HG03175 (cell line): Measurements from ENCODE around the gene CDSN.

Source experiments
- ATAC-seq: cut with Tn5 transposase; IDR thresholded peaks from one replicate; pipeline ENCODE4 v1.9.1; 2021; ENCODE audit warnings: mild to moderate bottlenecking, moderate library complexity; ENCODE audit not compliant: unreplicated experiment

Gene CDSN

GRCh38 chr6:31149827-31150447 is 29.7 kb upstream of the CDSN start:
- no peak for ATAC-seq

DNA sequence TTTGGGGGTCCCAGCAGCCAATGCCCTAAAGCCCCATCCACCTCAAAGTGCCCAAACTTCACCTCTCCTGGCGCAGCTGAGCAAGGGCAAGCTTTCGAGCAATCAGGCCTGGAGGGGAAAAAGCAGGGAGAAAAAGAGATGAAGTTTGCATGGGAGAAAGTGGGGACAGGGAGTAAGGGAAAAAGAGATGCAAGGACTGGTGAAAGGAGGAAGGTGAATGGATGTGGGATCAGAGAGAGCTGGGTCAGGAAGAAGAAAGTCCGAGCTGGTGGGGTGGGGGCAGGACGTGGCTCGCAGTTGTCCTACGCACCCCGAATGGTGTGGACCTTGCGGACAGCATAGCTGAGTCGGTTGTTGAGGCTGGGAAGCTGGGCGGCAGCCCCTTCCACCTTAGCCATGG is 25.1 kb upstream of the CDSN start:
- ATAC-seq = no peak

DNA sequence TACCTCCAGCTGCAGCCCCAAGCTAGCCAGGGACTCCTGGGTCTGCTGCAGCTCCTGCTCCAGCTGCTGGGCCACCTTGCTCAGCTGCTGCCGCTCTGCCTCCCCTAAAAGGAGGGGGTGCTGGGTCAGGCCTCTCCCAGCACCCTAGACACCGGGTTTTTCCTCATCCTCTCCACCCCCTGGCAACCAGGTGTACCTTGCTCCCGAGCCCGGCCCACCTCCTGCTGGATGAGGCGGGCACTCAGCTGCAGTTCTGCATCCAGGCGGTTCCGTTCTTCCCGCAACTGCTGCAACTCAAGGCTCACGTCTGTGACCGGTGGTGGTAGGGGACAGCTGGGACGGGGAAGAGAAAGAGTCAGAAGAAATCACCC is 24.7 kb upstream of the CDSN start:
- no peak for ATAC-seq

- ATAC-seq = no peak
These were observed 24.2 kb upstream of the CDSN start for GRCh38 chr6:31144296-31144969.

- ATAC-seq = no peak
These were observed 22.9 kb upstream of the CDSN start for GRCh38 chr6:31143148-31143547.

GRCh38 chr6:31142361-31142761 is 22.1 kb upstream of the CDSN start:
- ATAC-seq = no peak

- no peak for ATAC-seq
These were observed 20.4 kb upstream of the CDSN start for GRCh38 chr6:31140643-31141042.

DNA sequence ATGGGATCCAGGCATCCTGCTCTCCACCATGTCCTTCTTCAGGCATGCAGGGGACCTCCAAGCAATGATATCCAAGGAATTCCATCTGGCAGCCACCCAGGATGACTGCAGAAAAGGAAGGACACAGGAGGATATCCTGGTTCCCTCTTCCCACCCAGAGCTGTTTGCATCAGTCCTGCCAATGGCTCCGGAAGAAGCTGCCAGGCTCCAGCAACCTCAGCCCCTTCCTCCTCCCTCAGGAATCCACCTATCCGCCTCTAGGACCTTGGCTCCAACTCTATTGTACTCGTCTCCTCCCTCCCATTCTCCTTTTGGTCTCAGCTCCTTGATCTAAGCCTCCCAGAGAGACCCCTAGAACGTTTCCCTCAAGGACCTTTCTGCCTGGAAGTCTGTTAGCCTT is 19.4 kb upstream of the CDSN start:
- ATAC-seq = no peak

DNA sequence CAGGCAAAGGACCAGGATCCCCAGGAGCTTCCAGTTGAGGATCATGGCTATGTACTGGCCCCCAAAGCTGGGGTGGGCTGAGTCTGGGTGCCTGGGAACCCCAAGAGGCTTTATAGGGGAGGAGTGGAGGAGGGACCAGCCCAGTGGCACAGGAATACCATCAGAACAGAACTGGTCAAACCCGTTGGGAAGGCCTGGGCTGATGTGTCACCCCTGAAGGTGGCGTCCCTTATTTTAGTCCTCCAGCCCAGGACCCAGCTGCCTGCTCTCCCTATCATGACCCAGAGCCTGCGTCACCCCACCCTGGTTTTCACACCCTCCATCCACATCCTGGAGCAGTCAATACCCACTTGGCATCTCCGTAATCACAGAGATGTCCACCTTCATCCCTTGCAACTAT is 18.7 kb upstream of the CDSN start, which contains the start of gene PSORS1C2:
TSS of gene PSORS1C2 (minus strand) at position 85 of the 400 bp plus-strand sequence. CDS start at position 45, 40 bp downstream.
- ATAC-seq = no peak

DNA sequence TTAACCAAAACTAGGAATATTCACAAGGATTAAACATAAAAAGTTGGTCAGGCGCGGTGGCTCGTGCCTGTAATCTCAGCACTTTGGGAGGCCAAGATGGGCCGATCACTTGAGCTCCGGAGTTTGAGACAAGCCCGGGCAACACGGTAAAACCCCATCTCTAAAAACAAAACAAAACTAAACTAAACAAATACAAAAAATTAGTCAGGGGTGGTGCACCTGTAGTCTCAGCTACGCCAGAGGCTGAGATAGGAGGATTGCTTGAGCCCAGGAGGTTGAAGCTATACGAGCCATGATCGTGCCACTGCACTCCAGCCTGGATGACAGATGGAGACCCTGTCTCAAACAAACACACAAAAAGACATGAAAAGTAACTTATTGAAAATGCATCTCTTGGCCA is 15.5 kb upstream of the CDSN start:
- ATAC-seq = no peak

DNA sequence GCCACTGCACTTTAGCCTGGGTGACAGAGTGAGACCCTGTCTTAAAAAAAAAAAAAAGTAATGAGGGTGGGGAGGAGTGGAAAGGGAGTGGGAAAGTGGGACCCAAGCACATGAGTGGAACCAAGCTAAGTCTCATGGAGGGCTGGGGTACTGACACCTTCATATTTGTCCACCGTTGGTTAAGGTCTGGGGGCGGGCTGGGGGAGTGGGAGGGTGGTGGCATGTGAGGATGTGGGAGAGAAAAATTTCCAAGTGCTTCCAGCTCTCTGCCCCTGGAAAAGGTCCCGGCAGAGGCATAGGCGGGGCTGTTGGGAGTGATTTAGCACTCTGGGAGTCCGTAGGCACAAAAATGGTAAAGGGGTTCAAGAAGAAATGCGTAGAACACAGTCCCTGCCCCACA is 12.6 kb upstream of the CDSN start:
- ATAC-seq = no peak

GRCh38 chr6:31131595-31131994 is 11.3 kb upstream of the CDSN start:
- no peak for ATAC-seq

DNA sequence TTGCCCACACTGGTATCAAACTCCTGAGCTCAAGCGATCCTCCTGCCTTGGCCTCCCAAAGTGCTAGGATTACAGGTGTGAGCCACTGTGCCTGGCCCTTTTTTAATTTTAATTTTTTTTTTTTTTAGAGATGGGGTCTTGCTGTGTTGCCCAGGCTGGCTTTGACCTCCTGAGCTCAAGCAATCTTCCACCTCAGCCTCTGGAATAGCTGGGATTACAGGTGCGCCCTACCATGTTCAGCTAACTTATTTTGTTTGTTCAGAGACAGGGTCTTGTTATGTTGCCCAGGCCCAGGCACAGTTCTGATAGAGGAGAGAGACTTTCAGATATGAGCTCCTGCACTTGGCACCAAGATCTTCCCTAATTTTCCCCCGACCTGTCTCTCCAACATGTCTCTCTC is 10.5 kb upstream of the CDSN start:
- no peak for ATAC-seq

- ATAC-seq = no peak
These were observed 8.9 kb upstream of the CDSN start for GRCh38 chr6:31129130-31129529.

GRCh38 chr6:31128093-31128676 is 7.9 kb upstream of the CDSN start:
- ATAC-seq = no peak

DNA sequence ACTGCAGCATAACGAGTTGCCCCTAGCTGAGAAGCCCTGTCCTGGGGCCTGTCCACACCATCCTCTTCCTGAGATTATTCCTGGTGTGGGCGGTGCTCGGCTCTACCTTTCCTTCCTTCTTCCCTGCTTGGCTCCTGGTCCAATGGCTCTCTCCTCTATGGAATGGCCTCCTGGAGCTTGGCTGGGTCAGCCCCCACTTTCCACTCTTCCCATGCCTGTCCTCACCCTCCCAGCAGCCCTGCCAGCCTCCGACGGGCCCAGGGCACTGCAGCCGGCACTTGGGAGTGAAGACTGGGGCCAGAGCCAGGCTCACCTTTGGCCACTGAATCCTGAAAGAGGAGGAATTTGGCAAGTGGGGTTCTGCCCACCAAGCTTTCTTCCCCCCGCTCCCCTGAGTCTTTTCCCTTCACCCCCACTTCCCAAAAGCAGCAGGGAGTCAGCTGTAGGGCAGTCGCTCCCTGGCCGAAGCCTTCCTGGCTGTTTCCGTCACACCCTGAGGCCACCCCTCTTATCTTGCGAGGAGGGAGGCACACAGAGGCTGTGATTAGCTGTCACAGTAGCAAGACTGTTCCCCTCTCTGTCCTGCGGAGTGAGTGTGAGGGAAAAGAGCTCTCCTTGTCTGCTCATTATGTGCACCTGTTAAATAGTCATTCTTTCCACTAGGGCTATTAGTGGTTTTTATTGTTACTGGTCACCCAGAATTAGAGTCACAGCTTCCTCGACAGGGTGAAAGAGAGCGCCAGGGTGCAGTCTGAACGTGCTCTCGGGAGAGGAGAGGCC is 6.3 kb upstream of the CDSN start:
- no peak for ATAC-seq

- ATAC-seq = no peak
These were observed 5.5 kb upstream of the CDSN start for GRCh38 chr6:31125586-31126363.

- no peak for ATAC-seq
These were observed 4.9 kb upstream of the CDSN start for GRCh38 chr6:31125162-31125561.

GRCh38 chr6:31122791-31123706 is 2.8 kb upstream of the CDSN start:
- no peak for ATAC-seq
